Spleen (tissue), 7 donors: Measurements from ENCODE around the gene KCNAB3.

Source experiments
- POLR2A ChIP-seq, 3 donors: fragments of 450-650 bp; IDR thresholded peaks; one replicate each; pipeline ENCODE4 v1.5.1; 2017; ENCODE audit warnings: antibody characterized with exemption in 3 of 3, mild to moderate bottlenecking in 1 of 3
- POLR2AphosphoS5 ChIP-seq, 3 donors: sonication (generic); formaldehyde crosslinking; IDR thresholded peaks; one replicate each; pipeline ENCODE4 v1.5.1; 2017; ENCODE audit warnings: antibody characterized with exemption in 3 of 3
- TF ChIP-seq, protein P1 (sequence below), 11 experiments: fragments of 200-600 bp in 7 of 11; fragments of 450-650 bp in 4 of 11; sonication (generic) in 4 of 11; IDR thresholded peaks in 8 of 11; conservative IDR thresholded peaks in 3 of 11; 1 replicate in 7 of 11; 2 replicates in 4 of 11; pipeline versions ENCODE4 v1.4.0 to v1.8.0; 2016 to 2021; ENCODE audit warnings: antibody characterized with exemption in 11 of 11, inconsistent platforms in 4 of 11, mild to moderate bottlenecking in 1 of 11
- donor health status: DM: no; HTN: no; CAD: no; lungs with moderate emphysema.
- donor health status: DM: no; HTN: no; CAD: no.
- donor health status: DM: no; HTN: no; CAD: no.

DNA sequence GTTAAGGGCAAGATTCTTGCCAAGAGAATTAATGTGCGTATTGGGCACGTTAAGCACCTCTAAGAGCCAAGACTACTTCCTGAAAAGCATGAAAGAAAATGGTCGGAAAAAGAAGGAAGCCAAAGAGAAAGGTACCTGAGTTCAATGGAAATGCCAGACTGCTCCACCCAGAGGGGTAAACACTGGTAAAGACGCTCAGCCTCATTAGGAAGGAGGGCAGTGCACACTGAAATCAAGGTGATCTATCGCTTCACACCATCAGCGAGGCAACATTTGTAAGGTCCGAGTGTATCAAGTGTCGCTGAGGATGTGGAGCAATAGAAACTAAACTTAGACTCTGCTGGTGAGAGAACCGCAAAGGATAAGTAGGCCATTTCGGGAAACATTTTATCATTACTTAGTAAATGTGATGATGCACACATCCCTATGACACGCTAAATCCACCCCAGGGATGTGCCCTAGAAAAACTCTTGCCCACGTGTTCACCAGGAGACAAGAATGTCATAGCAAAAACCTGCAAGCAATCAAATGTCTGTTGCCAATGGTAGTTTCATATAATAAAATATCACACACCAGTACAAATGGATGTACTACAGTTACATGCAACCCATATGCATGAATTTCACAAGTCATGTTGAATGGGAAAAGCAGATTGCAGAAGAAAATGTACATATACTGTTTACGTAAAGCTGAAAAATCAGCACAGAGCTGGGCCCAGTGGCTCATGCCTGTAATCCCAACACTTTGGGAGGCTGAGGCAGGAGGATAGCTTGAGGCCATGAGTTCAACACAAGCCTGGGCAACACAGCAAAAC, 26.0 kb upstream of the KCNAB3 start:
- TF ChIP-seq, protein P1, sequence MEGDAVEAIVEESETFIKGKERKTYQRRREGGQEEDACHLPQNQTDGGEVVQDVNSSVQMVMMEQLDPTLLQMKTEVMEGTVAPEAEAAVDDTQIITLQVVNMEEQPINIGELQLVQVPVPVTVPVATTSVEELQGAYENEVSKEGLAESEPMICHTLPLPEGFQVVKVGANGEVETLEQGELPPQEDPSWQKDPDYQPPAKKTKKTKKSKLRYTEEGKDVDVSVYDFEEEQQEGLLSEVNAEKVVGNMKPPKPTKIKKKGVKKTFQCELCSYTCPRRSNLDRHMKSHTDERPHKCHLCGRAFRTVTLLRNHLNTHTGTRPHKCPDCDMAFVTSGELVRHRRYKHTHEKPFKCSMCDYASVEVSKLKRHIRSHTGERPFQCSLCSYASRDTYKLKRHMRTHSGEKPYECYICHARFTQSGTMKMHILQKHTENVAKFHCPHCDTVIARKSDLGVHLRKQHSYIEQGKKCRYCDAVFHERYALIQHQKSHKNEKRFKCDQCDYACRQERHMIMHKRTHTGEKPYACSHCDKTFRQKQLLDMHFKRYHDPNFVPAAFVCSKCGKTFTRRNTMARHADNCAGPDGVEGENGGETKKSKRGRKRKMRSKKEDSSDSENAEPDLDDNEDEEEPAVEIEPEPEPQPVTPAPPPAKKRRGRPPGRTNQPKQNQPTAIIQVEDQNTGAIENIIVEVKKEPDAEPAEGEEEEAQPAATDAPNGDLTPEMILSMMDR (IDR thresholded peaks at IDR 0.05 in 8 of 11, conservative IDR thresholded peaks at IDR 0.05 in 3 of 11): no peak
- TF ChIP-seq POLR2A (IDR thresholded peaks at IDR 0.05) (no peak), POLR2AphosphoS5 (IDR thresholded peaks at IDR 0.05) (no peak)
